ENCODE measurements around the gene CFAP410.

GRCh38 chr21:44317871-44318270 is 21.3 kb downstream of the CFAP410 start:
- TF ChIP-seq, protein P1, sequence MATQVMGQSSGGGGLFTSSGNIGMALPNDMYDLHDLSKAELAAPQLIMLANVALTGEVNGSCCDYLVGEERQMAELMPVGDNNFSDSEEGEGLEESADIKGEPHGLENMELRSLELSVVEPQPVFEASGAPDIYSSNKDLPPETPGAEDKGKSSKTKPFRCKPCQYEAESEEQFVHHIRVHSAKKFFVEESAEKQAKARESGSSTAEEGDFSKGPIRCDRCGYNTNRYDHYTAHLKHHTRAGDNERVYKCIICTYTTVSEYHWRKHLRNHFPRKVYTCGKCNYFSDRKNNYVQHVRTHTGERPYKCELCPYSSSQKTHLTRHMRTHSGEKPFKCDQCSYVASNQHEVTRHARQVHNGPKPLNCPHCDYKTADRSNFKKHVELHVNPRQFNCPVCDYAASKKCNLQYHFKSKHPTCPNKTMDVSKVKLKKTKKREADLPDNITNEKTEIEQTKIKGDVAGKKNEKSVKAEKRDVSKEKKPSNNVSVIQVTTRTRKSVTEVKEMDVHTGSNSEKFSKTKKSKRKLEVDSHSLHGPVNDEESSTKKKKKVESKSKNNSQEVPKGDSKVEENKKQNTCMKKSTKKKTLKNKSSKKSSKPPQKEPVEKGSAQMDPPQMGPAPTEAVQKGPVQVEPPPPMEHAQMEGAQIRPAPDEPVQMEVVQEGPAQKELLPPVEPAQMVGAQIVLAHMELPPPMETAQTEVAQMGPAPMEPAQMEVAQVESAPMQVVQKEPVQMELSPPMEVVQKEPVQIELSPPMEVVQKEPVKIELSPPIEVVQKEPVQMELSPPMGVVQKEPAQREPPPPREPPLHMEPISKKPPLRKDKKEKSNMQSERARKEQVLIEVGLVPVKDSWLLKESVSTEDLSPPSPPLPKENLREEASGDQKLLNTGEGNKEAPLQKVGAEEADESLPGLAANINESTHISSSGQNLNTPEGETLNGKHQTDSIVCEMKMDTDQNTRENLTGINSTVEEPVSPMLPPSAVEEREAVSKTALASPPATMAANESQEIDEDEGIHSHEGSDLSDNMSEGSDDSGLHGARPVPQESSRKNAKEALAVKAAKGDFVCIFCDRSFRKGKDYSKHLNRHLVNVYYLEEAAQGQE (IDR thresholded peaks at IDR 0.05; ENCODE audit: low read depth, low read length): no peak
- TF ChIP-seq CTCF (IDR thresholded peaks at IDR 0.05) (no peak), POLR2AphosphoS5 (IDR thresholded peaks at IDR 0.05; ENCODE audit: low read depth, low read length) (no peak), USF2 (IDR thresholded peaks at IDR 0.05; ENCODE audit: borderline replicate concordance, low read depth, low read length) (no peak), ZBTB33 (IDR thresholded peaks at IDR 0.05; ENCODE audit: borderline replicate concordance, low read depth) (no peak), TCF12 (IDR thresholded peaks at IDR 0.05) (no peak), TAF1 (IDR thresholded peaks at IDR 0.05; ENCODE audit: borderline replicate concordance, low read depth, low read length) (no peak), SMC3 (IDR thresholded peaks at IDR 0.05; ENCODE audit: low read depth, low read length) (no peak), JUND (IDR thresholded peaks at IDR 0.05) (no peak), NFIC (IDR thresholded peaks at IDR 0.05; ENCODE audit: borderline replicate concordance) (no peak), EZH2phosphoT487 (IDR thresholded peaks at IDR 0.05; ENCODE audit: borderline replicate concordance, low read depth) (no peak), IRF3 (IDR thresholded peaks at IDR 0.05; ENCODE audit: low read depth, low read length) (no peak), MAX (IDR thresholded peaks at IDR 0.05; ENCODE audit: low read depth) (no peak), SIN3A (IDR thresholded peaks at IDR 0.05; ENCODE audit: borderline replicate concordance, low read depth, low read length) (no peak)
